ENCODE results near the gene NXPE3.
"Not testable (repeated sequence)": the region's sequence is repeated elsewhere in the genome, so short reads cannot be mapped to it uniquely, and the experiment has no call there.

The NXPE3 gene

GRCh38 chr3:101732240-101732641 is 46.8 kb upstream of the NXPE3 start:
- peaks cover 12% of the 10 kb centered on the region for H3K4me1 ChIP-seq (ENCODE audit: insufficient read depth, low read length, poor library complexity, severe bottlenecking)
- no peaks in the 10 kb centered on the region for H3K27me3 ChIP-seq (ENCODE audit: insufficient read depth, low read length, poor library complexity, severe bottlenecking)
- H3K4me2 ChIP-seq (ENCODE audit: low read depth, low read length, poor library complexity, severe bottlenecking), result no peak overlapping the region
- H3F3A ChIP-seq (ENCODE audit: low read depth), result no peaks in the 10 kb centered on the region
- H4K20me1 ChIP-seq (ENCODE audit: insufficient read depth, low read length, poor library complexity, severe bottlenecking), result peaks cover 4% of the 10 kb centered on the region
- H3K9me2 ChIP-seq (replicated peaks; ENCODE audit: low read depth, low read length), result no peaks in the 10 kb centered on the region
- H3K36me3 ChIP-seq (ENCODE audit: insufficient read depth, low read length), result peaks cover 77% of the 10 kb centered on the region
- H3K79me2 ChIP-seq (ENCODE audit: insufficient read depth, low read length), result peaks cover 34% of the 10 kb centered on the region; the same call in 1 of the 2 replicates
- H3K9me3 ChIP-seq (ENCODE audit: insufficient read depth, low read depth, low read length), result no peaks in the 10 kb centered on the region; the same call in 1 of the 2 replicates
- no peak overlapping the region for H3K9ac ChIP-seq (ENCODE audit: low read depth, low read length, poor library complexity, severe bottlenecking)
- no peak overlapping the region for H3K4me3 ChIP-seq (ENCODE audit: low read length, poor library complexity, severe bottlenecking)
- H2AFZ ChIP-seq (ENCODE audit: low read length), result no peak overlapping the region
- TF ChIP-seq EZH2phosphoT487 (IDR thresholded peaks at IDR 0.05; ENCODE audit: borderline replicate concordance) (no peak), CTCF (conservative IDR thresholded peaks at IDR 0.05; ENCODE audit: low read length) (no peak)

- H3F3A ChIP-seq (ENCODE audit: low read depth), result no peaks in the 10 kb centered on the region
- TF ChIP-seq CTCF (conservative IDR thresholded peaks at IDR 0.05; ENCODE audit: low read length) (no peak), EZH2phosphoT487 (IDR thresholded peaks at IDR 0.05; ENCODE audit: borderline replicate concordance) (no peak)
- no peaks in the 10 kb centered on the region for H3K27me3 ChIP-seq (ENCODE audit: insufficient read depth, low read length, poor library complexity, severe bottlenecking)
- H3K9me3 ChIP-seq (ENCODE audit: insufficient read depth, low read depth, low read length), result no peaks in the 10 kb centered on the region; the same call in 1 of the 2 replicates
- H3K36me3 ChIP-seq (ENCODE audit: insufficient read depth, low read length), result peaks cover 56% of the 10 kb centered on the region
- no peaks in the 10 kb centered on the region for H4K20me1 ChIP-seq (ENCODE audit: insufficient read depth, low read length, poor library complexity, severe bottlenecking)
- H3K4me1 ChIP-seq (ENCODE audit: insufficient read depth, low read length, poor library complexity, severe bottlenecking), result no peaks in the 10 kb centered on the region
- H3K79me2 ChIP-seq (ENCODE audit: insufficient read depth, low read length), result peaks cover 15% of the 10 kb centered on the region; the same call in 1 of the 2 replicates
- no peak overlapping the region for H3K4me2 ChIP-seq (ENCODE audit: low read depth, low read length, poor library complexity, severe bottlenecking)
- no peaks in the 10 kb centered on the region for H3K9me2 ChIP-seq (replicated peaks; ENCODE audit: low read depth, low read length)
- H3K9ac ChIP-seq (ENCODE audit: low read depth, low read length, poor library complexity, severe bottlenecking), result no peak overlapping the region
- no peak overlapping the region for H2AFZ ChIP-seq (ENCODE audit: low read length)
- no peak overlapping the region for H3K4me3 ChIP-seq (ENCODE audit: low read length, poor library complexity, severe bottlenecking)
These were observed 43.2 kb upstream of the NXPE3 start for GRCh38 chr3:101735833-101736232.

GRCh38 chr3:101741914-101742313 is 37.1 kb upstream of the NXPE3 start:
- H3K27me3 ChIP-seq (ENCODE audit: insufficient read depth, low read length, poor library complexity, severe bottlenecking); H3K9me3 ChIP-seq (ENCODE audit: insufficient read depth, low read depth, low read length); H3K9me2 ChIP-seq (replicated peaks; ENCODE audit: low read depth, low read length); H3K79me2 ChIP-seq (ENCODE audit: insufficient read depth, low read length); H3K4me1 ChIP-seq (ENCODE audit: insufficient read depth, low read length, poor library complexity, severe bottlenecking); H3K9ac ChIP-seq (ENCODE audit: low read depth, low read length, poor library complexity, severe bottlenecking); H3K4me2 ChIP-seq (ENCODE audit: low read depth, low read length, poor library complexity, severe bottlenecking); H4K20me1 ChIP-seq (ENCODE audit: insufficient read depth, low read length, poor library complexity, severe bottlenecking); H3F3A ChIP-seq (ENCODE audit: low read depth); H2AFZ ChIP-seq (ENCODE audit: low read length); H3K36me3 ChIP-seq (ENCODE audit: insufficient read depth, low read length); H3K4me3 ChIP-seq (ENCODE audit: low read length, poor library complexity, severe bottlenecking): not testable (repeated sequence)

GRCh38 chr3:101744811-101745210 is 34.2 kb upstream of the NXPE3 start:
- Histone ChIP-seq H3K4me3 (ENCODE audit: low read length, poor library complexity, severe bottlenecking) (no peak overlapping the region), H3K9me3 (ENCODE audit: insufficient read depth, low read depth, low read length) (no peaks in the 10 kb centered on the region; the same call in 1 of the 2 replicates), H3K9ac (ENCODE audit: low read depth, low read length, poor library complexity, severe bottlenecking) (no peak overlapping the region), H3K79me2 (ENCODE audit: insufficient read depth, low read length) (no peaks in the 10 kb centered on the region), H3K27me3 (ENCODE audit: insufficient read depth, low read length, poor library complexity, severe bottlenecking) (no peaks in the 10 kb centered on the region), H2AFZ (ENCODE audit: low read length) (no peak overlapping the region), H3K9me2 (replicated peaks; ENCODE audit: low read depth, low read length) (no peaks in the 10 kb centered on the region), H3F3A (ENCODE audit: low read depth) (peaks cover 6% of the 10 kb centered on the region; the same call in 1 of the 2 replicates), H3K4me2 (ENCODE audit: low read depth, low read length, poor library complexity, severe bottlenecking) (no peak overlapping the region), H3K36me3 (ENCODE audit: insufficient read depth, low read length) (no peaks in the 10 kb centered on the region), H4K20me1 (ENCODE audit: insufficient read depth, low read length, poor library complexity, severe bottlenecking) (no peaks in the 10 kb centered on the region), H3K4me1 (ENCODE audit: insufficient read depth, low read length, poor library complexity, severe bottlenecking) (no peaks in the 10 kb centered on the region)
- TF ChIP-seq EZH2phosphoT487 (IDR thresholded peaks at IDR 0.05; ENCODE audit: borderline replicate concordance) (no peak), CTCF (conservative IDR thresholded peaks at IDR 0.05; ENCODE audit: low read length) (no peak)

- H4K20me1 ChIP-seq (ENCODE audit: insufficient read depth, low read length, poor library complexity, severe bottlenecking); H3K36me3 ChIP-seq (ENCODE audit: insufficient read depth, low read length); H2AFZ ChIP-seq (ENCODE audit: low read length); H3K9me2 ChIP-seq (replicated peaks; ENCODE audit: low read depth, low read length); H3K27me3 ChIP-seq (ENCODE audit: insufficient read depth, low read length, poor library complexity, severe bottlenecking); H3F3A ChIP-seq (ENCODE audit: low read depth); H3K79me2 ChIP-seq (ENCODE audit: insufficient read depth, low read length); H3K4me3 ChIP-seq (ENCODE audit: low read length, poor library complexity, severe bottlenecking); H3K4me2 ChIP-seq (ENCODE audit: low read depth, low read length, poor library complexity, severe bottlenecking); H3K9me3 ChIP-seq (ENCODE audit: insufficient read depth, low read depth, low read length); H3K4me1 ChIP-seq (ENCODE audit: insufficient read depth, low read length, poor library complexity, severe bottlenecking); H3K9ac ChIP-seq (ENCODE audit: low read depth, low read length, poor library complexity, severe bottlenecking): not testable (repeated sequence)
These were observed 33.1 kb upstream of the NXPE3 start for GRCh38 chr3:101745934-101746333.

Measured in Loucy (cell line).